HG03095 (cell line): ENCODE results near the gene SNRPD2.

Experiments used
- ATAC-seq: cut with Tn5 transposase; IDR thresholded peaks from one replicate; pipeline ENCODE4 v1.9.1; 2021; ENCODE audit warnings: moderate library complexity; ENCODE audit not compliant: unreplicated experiment

Gene SNRPD2

GRCh38 chr19:45660636-45661035 lies 31.1 kb downstream of the SNRPD2 start:
- no peak for ATAC-seq

- no peak for ATAC-seq
Observed at GRCh38 chr19:45659096-45659729, 32.5 kb downstream of the SNRPD2 start.

- ATAC-seq, result no peak
Observed at GRCh38 chr19:45657520-45658167, 34.1 kb downstream of the SNRPD2 start.

GRCh38 chr19:45655073-45655472 lies 36.7 kb downstream of the SNRPD2 start:
- no peak for ATAC-seq

GRCh38 chr19:45653634-45654033 lies 38.1 kb downstream of the SNRPD2 start:
- ATAC-seq, result no peak

- no peak for ATAC-seq
Observed at GRCh38 chr19:45650722-45651121, 41.0 kb downstream of the SNRPD2 start.

- no peak for ATAC-seq
Observed at GRCh38 chr19:45646345-45646698, 45.4 kb downstream of the SNRPD2 start.

GRCh38 chr19:45645631-45646344 lies 46.0 kb downstream of the SNRPD2 start:
- ATAC-seq, result no peak

- ATAC-seq, result no peak
Observed at GRCh38 chr19:45645068-45645630, 46.6 kb downstream of the SNRPD2 start.

GRCh38 chr19:45643927-45644771 lies 47.6 kb downstream of the SNRPD2 start:
- ATAC-seq, result no peak

- ATAC-seq, result no peak
Observed at GRCh38 chr19:45643024-45643926, 48.5 kb downstream of the SNRPD2 start.

GRCh38 chr19:45641274-45642105 lies 50.3 kb downstream of the SNRPD2 start:
- peak; percentile 38 for ATAC-seq

GRCh38 chr19:45640849-45641273 lies 50.9 kb downstream of the SNRPD2 start:
- ATAC-seq, result no peak

GRCh38 chr19:45638930-45639729 lies 52.6 kb downstream of the SNRPD2 start, which contains the start of gene EML2:
EML2 (minus strand) TSS chr19:45639397; CDS start chr19:45639376, 21 bp downstream.
- ATAC-seq, result no peak

GRCh38 chr19:45637890-45638667 lies 53.7 kb downstream of the SNRPD2 start:
- ATAC-seq, result no peak
